Stimulated activated CD4-positive, alpha-beta T cell treated with anti-CD3 and anti-CD28 coated beads, TNF-alpha, amount 100 ng/mL, for 1 hour (primary cell): ENCODE results near the gene TAS2R19.

Source experiments
- DNase-seq, 3 donors: peaks; one replicate each; pipeline ENCODE4 v3.0.0-alpha.2; 2020; ENCODE audit warnings: low read depth in 3 of 3, low spot score in 1 of 3

TAS2R19 gene

DNA sequence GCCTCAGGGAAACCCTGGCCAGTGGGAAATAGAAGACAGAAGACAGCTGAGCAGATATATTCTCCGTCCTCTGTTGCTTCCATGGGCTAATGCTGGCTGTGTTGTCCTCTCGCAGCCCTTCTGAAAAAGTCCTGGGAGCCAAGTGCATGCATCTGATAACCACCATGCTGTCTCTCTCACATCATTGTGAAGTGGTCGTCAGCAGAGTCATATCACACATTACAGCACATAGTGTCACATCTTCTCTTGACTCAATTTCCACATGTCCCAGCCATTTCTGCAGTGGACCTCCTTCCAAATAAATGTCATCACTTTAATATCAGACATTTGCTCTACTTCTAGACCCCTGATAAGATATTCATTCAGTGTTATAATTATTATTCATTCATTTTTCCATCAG is 28.1 kb downstream of the TAS2R19 start:
- no peak for DNase-seq

DNA sequence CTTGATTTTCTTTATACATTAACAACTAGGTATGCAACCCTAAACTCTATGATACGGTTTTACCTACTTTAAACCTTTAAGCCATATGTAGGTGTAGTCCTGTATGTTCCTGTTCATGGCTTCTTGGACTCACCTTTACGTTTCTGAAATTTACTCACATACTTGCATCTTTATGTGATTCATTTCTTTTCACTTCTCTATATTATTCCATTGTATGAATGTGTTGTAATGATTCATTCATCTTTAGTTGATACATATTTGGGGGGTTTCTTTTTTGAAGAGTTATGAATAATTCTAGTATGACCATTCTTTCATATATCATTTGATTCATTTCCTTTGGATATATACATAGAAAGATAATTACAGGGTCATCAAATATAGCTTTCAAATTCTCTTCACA is 33.3 kb downstream of the TAS2R19 start:
- no peak for DNase-seq

DNA sequence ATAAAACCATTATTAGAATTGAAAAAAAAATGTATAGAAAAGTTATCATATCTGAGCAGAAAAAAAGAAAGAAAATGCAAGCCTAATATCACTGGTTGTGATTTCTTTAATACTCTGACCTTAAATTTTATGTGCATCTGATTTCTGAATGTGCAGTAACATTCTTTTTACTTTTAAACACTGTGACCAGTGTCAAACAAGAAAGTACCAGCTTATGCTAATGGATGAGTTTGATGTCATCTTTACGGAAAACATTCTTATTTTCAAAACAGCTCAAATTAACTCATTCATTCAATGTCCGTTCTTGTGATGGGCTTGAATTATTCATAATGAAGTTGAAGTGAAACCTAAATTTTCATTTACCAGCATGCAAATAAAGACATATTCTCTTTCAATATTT is 35.6 kb downstream of the TAS2R19 start, which contains the start of gene TAS2R50:
Gene TAS2R50, minus strand, starts transcription at position 101 of the 400 bp plus-strand sequence. Its CDS starts 52 bp downstream, at position 49.
- no peak for DNase-seq

DNA sequence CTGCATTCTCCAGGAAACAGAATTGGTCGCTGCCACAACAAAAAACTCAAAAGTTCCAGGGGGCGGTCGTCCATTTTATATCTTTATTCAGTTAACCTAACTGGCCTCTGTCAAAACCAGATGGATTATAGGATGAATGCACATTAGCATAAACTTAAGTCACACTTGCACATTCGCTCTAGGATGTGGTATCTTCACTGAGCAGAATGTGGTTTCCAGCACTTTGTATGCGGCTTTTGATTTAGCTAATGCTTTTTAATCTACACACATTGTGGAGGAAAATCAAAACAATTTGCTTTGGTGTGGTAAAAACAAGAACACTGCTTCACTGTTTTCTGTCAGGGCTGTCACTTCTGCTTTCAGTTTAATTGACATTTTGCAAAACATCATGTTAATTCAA is 40.2 kb downstream of the TAS2R19 start:
- DNase-seq = peak in 2 of 3 donors; percentile 2 to 6

DNA sequence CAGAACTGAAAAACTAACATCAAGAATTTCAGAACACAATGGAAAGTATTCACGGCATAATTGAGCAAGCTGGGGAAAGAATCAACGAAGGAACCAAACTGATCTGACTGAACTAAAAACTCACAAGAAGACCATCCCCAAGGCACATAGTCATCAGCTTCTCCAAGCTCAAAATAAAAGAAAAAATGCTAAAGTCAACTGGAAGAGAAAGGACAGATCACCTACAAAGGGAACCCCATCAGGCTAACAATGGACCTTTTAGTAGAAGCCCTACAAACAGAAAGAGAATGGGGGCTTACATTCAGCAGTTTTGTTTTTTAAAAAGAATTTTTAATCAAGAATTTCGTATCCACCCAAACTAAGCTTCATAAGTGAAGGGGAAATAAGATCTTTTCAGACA is 47.5 kb downstream of the TAS2R19 start:
- DNase-seq = no peak
